ENCODE measurements around the gene CRYBG3.

DNA sequence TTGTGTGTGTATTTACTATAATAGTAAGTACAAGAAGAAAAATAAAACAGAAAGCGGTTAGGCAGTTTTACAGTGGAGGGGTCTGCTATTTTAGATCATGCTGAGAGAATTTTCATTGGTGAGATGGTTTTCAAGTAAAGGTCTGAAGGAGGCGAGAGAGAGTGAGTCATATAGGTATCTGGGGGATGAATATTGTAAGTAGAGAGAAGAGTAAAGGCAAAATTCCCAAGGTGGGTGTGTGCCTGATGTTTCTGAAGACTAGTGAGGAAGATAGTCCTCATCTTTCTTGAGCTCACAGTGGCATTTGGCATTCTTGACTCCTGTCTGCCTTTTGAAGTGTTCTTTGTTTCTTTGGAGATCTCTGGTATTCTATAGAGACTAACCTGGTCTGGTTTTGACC is 38.6 kb downstream of the CRYBG3 start:
- TF ChIP-seq, protein P1, sequence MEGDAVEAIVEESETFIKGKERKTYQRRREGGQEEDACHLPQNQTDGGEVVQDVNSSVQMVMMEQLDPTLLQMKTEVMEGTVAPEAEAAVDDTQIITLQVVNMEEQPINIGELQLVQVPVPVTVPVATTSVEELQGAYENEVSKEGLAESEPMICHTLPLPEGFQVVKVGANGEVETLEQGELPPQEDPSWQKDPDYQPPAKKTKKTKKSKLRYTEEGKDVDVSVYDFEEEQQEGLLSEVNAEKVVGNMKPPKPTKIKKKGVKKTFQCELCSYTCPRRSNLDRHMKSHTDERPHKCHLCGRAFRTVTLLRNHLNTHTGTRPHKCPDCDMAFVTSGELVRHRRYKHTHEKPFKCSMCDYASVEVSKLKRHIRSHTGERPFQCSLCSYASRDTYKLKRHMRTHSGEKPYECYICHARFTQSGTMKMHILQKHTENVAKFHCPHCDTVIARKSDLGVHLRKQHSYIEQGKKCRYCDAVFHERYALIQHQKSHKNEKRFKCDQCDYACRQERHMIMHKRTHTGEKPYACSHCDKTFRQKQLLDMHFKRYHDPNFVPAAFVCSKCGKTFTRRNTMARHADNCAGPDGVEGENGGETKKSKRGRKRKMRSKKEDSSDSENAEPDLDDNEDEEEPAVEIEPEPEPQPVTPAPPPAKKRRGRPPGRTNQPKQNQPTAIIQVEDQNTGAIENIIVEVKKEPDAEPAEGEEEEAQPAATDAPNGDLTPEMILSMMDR (IDR thresholded peaks at IDR 0.05): no peak
- TF ChIP-seq POLR2A (IDR thresholded peaks at IDR 0.05): no peak

All from esophagus squamous epithelium (tissue), 4 donors.